Large intestine (tissue), 3 donors: ENCODE data around the gene DMRT2. TPM values are rescaled to one million over a fixed set of nuclear protein-coding genes. Genes with fewer than 3 reads are reported as not detected.

Source experiments
- DNase-seq, 2 donors: peaks; one replicate each; pipeline versions ENCODE4 v3.0.0 to v3.0.0-alpha.2; 2013
- H3K27ac ChIP-seq: one replicate; pipeline ENCODE4 v1.5.1; 2013; ENCODE audit warnings: low read length
- H3K27me3 ChIP-seq: 2 replicates; pipeline ENCODE4 v1.6.1; 2013; ENCODE audit warnings: low read length; ENCODE audit not compliant: control insufficient read depth, insufficient read depth
- H3K36me3 ChIP-seq: 2 replicates; pipeline ENCODE4 v1.6.1; 2013; ENCODE audit warnings: low read length; ENCODE audit not compliant: control insufficient read depth, insufficient read depth
- H3K4me1 ChIP-seq: one replicate; pipeline ENCODE4 v1.6.1; 2013; ENCODE audit warnings: low read length; ENCODE audit not compliant: control insufficient read depth, insufficient read depth
- H3K4me3 ChIP-seq: one replicate; pipeline ENCODE4 v1.5.1; 2013; ENCODE audit warnings: low read length
- H3K9me3 ChIP-seq: one replicate; pipeline ENCODE4 v1.6.1; 2013; ENCODE audit warnings: mild to moderate bottlenecking, low read depth, low read length, moderate library complexity; ENCODE audit not compliant: control insufficient read depth
- WGBS: methylation state at CpG from one replicate; pipeline ENCODE4 v1.1.5; 2013; ENCODE audit warnings: low lambda C conversion rate; ENCODE audit not compliant: insufficient coverage; 5-methylcytosine and 5-hydroxymethylcytosine counted together
- polyA plus RNA-seq: library from polyadenylated mRNA; unstranded; fragments of 120-200 nt; gene quantifications from one replicate; pipeline ENCODE4 v1.2.1, GENCODE V29; 2013

Gene DMRT2
- polyA plus RNA-seq, 1 donor: not detected

- Histone ChIP-seq H3K36me3 (no peaks in the 10 kb centered on the region), H3K27me3 (peaks cover 96% of the 10 kb centered on the region), H3K4me3 (no peak overlapping the region), H3K4me1 (peaks cover 6% of the 10 kb centered on the region), H3K27ac (no peak overlapping the region), H3K9me3 (peaks cover 11% of the 10 kb centered on the region)
- WGBS: 7% methylated on average over 2 of the region's 36 CpGs
- no peak for DNase-seq
Measured at GRCh38 chr9:1046639-1047572, 3.3 kb upstream of the DMRT2 start.

GRCh38 chr9:1047591-1048230 lies 2.4 kb upstream of the DMRT2 start:
- Histone ChIP-seq H3K27ac (no peak overlapping the region), H3K27me3 (peaks cover 97% of the 10 kb centered on the region), H3K4me3 (peak overlapping the region; percentile 7), H3K4me1 (peaks cover 6% of the 10 kb centered on the region), H3K36me3 (no peaks in the 10 kb centered on the region), H3K9me3 (peaks cover 11% of the 10 kb centered on the region)
- 10% methylated on average over 4 of the region's 23 CpGs for WGBS
- DNase-seq: peak in 1 of 2 donors; percentile 3

GRCh38 chr9:1048231-1048619 lies 1.9 kb upstream of the DMRT2 start:
- Histone ChIP-seq H3K9me3 (peaks cover 11% of the 10 kb centered on the region), H3K4me3 (peak overlapping the region; percentile 7), H3K27ac (no peak overlapping the region), H3K36me3 (no peaks in the 10 kb centered on the region), H3K4me1 (peaks cover 6% of the 10 kb centered on the region), H3K27me3 (peaks cover 97% of the 10 kb centered on the region)
- no peak for DNase-seq
- WGBS: no CpG with 5 or more reads among the region's 8 CpGs

GRCh38 chr9:1048811-1049210 lies 1.3 kb upstream of the DMRT2 start:
- no peak overlapping the region for H3K27ac ChIP-seq
- no peaks in the 10 kb centered on the region for H3K36me3 ChIP-seq
- H3K4me1 ChIP-seq: peaks cover 6% of the 10 kb centered on the region
- no peak for DNase-seq
- peaks cover 11% of the 10 kb centered on the region for H3K9me3 ChIP-seq
- H3K27me3 ChIP-seq: peaks cover 97% of the 10 kb centered on the region
- no peak overlapping the region for H3K4me3 ChIP-seq
- no CpG with 5 or more reads among the region's 15 CpGs for WGBS

- H3K27me3 ChIP-seq: peaks cover 95% of the 10 kb centered on the region
- DNase-seq: no peak
- H3K4me3 ChIP-seq: no peak overlapping the region
Measured at GRCh38 chr9:1049641-1050040, 516 bp upstream of the DMRT2 start.

GRCh38 chr9:1051210-1051583 lies 1.0 kb downstream of the DMRT2 start:
- Histone ChIP-seq H3K27ac (no peak overlapping the region), H3K4me1 (peaks cover 6% of the 10 kb centered on the region)
- 0% methylated on average over 1 of the region's 13 CpGs for WGBS

More at GRCh38 chr9:1049641-1050040, 516 bp upstream of the DMRT2 start:
- no CpG with 5 or more reads among the region's 12 CpGs for WGBS
- peaks cover 11% of the 10 kb centered on the region for H3K9me3 ChIP-seq
- peaks cover 6% of the 10 kb centered on the region for H3K4me1 ChIP-seq
- H3K27ac ChIP-seq: no peak overlapping the region
- no peaks in the 10 kb centered on the region for H3K36me3 ChIP-seq

GRCh38 chr9:1051584-1052275 lies 1.6 kb downstream of the DMRT2 start:
- peak in 1 of 2 donors; percentile 48 for DNase-seq
- no peaks in the 10 kb centered on the region for H3K36me3 ChIP-seq
- H3K27me3 ChIP-seq: peaks cover 87% of the 10 kb centered on the region
- no CpG with 5 or more reads among the region's 90 CpGs for WGBS
- no peak overlapping the region for H3K4me3 ChIP-seq
- peaks cover 6% of the 10 kb centered on the region for H3K4me1 ChIP-seq
- H3K9me3 ChIP-seq: peaks cover 2% of the 10 kb centered on the region
- H3K27ac ChIP-seq: no peak overlapping the region

More at GRCh38 chr9:1051210-1051583, 1.0 kb downstream of the DMRT2 start:
- no peaks in the 10 kb centered on the region for H3K36me3 ChIP-seq
- no peak overlapping the region for H3K4me3 ChIP-seq
- H3K9me3 ChIP-seq: peaks cover 3% of the 10 kb centered on the region
- H3K27me3 ChIP-seq: peaks cover 87% of the 10 kb centered on the region
- no peak for DNase-seq

- H3K9me3 ChIP-seq: no peaks in the 10 kb centered on the region
- no peak overlapping the region for H3K4me3 ChIP-seq
- H3K27ac ChIP-seq: no peak overlapping the region
- peaks cover 82% of the 10 kb centered on the region for H3K27me3 ChIP-seq
- peaks cover 4% of the 10 kb centered on the region for H3K4me1 ChIP-seq
- 20% methylated on average over 3 of the region's 41 CpGs for WGBS
- DNase-seq: no peak
- H3K36me3 ChIP-seq: no peaks in the 10 kb centered on the region
Measured at GRCh38 chr9:1052365-1053281, 2.5 kb downstream of the DMRT2 start.

GRCh38 chr9:1053282-1053621 lies 3.1 kb downstream of the DMRT2 start:
- 61% methylated on average over 2 of the region's 9 CpGs for WGBS
- peaks cover 82% of the 10 kb centered on the region for H3K27me3 ChIP-seq
- no peaks in the 10 kb centered on the region for H3K9me3 ChIP-seq
- no peak for DNase-seq
- H3K27ac ChIP-seq: no peak overlapping the region
- H3K4me1 ChIP-seq: no peaks in the 10 kb centered on the region
- no peaks in the 10 kb centered on the region for H3K36me3 ChIP-seq
- H3K4me3 ChIP-seq: no peak overlapping the region
